ENCODE results near the gene LLGL2. TPM values are rescaled to one million over a fixed set of nuclear protein-coding genes. Genes with fewer than 3 reads are reported as not detected.

LLGL2 gene
- total RNA-seq, 2 donors from 2014 or later: 401 to 497 TPM

DNA sequence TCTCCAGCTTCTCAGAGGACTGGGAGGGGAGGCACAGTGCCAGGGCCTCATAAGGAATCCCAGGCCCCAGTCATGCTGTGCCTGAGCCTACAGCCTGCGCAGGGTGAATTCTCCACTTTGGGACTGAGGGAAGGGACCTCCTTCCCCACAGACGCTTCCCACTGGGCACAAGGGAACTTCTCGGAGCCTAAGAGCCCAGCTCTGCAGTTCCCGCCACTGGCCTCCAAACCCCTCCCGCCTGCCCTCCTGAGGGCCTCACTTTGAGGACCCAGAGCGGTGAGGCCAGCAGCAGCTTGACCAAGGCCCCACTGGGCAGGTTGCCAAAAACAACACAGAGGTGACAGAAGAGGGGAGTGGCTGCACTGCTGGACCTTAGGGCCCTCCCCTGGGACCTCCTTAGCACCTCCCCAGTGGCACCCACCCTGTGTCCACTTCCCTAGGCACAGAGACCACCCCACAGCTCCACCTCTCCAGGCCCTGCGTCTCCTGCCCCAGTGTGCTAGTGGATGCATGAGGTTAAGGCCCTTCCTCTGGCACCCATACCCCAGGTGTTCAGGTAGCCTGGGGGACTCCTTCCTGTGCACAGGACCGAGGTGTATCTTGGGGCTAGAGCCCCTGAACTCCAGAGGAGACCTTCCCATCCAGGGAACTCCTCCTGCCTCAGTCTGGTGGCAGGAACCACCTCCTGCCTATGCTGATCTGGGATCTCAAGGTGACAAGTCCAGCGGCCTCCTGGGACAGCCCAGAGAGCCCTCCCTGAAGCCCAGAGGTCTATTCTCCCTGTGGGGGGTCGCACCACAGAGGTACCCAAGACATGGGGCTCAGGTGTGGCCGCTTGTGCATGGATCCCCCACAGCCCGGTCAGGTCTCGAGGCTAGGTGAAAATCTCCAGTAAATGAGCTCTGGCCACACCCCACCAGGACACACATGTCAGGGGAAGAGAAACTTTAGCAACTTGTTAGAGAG, 13.6 kb upstream of the LLGL2 start:
- Histone ChIP-seq H3K9me3 (no peaks in the 10 kb centered on the region), H3K4me3 (no peak overlapping the region), H3K4me1 (peaks cover 13% of the 10 kb centered on the region), H3K9ac (ENCODE audit: low read depth in 2 of 2, low read length in 2 of 2) (peak overlapping the region in 1 of 2 donors; percentile 51), H3K27me3 (no peaks in the 10 kb centered on the region), H3K36me3 (no peaks in the 10 kb centered on the region), H3K27ac (peak overlapping the region; percentile 2)
- no peak for DNase-seq
- TF ChIP-seq, protein P1, sequence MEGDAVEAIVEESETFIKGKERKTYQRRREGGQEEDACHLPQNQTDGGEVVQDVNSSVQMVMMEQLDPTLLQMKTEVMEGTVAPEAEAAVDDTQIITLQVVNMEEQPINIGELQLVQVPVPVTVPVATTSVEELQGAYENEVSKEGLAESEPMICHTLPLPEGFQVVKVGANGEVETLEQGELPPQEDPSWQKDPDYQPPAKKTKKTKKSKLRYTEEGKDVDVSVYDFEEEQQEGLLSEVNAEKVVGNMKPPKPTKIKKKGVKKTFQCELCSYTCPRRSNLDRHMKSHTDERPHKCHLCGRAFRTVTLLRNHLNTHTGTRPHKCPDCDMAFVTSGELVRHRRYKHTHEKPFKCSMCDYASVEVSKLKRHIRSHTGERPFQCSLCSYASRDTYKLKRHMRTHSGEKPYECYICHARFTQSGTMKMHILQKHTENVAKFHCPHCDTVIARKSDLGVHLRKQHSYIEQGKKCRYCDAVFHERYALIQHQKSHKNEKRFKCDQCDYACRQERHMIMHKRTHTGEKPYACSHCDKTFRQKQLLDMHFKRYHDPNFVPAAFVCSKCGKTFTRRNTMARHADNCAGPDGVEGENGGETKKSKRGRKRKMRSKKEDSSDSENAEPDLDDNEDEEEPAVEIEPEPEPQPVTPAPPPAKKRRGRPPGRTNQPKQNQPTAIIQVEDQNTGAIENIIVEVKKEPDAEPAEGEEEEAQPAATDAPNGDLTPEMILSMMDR (IDR thresholded peaks at IDR 0.05): no peak
- intact Hi-C loops (cut with DNase I): loop anchor here (5.0 kb wide), 1 partner anchor 85 kb away; no protein-coding TSS in a partner anchor

DNA sequence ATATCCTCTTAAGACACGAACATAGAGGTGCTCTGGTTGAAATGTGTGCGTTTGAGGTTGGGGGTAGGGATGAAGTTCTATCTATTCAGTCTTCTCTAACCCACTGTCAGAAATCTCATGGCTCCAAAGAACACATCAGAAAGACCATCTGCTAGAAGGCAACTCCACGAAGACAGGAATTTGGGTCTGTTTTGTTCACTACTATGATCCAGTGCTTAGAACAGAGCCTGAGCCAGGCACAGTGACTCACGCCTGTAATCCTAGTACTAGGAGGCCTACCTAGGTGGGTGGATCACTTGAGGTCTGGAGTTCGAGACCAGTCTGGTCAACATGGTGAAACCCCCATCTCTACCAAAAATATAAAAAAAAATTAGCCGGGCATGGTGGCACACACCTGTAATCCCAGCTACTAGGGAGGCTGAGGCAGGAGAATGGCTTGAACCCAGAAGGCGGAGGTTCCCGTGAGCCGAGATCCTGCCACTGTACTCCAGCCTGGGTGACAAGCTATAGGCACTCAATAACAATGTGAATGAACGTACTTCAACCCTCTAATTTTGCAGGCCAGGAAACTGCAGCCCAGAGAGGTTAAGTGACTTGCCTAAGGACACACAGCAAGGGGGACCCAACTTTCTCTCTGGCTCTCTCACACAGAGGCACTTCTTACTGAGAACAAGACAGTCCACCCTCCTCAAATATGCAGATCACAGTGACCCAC, 12.4 kb upstream of the LLGL2 start:
- Histone ChIP-seq H3K27ac (peak overlapping the region; percentile 2), H3K9ac (ENCODE audit: low read depth in 2 of 2, low read length in 2 of 2) (peak overlapping the region in 1 of 2 donors; percentile 80), H3K36me3 (no peaks in the 10 kb centered on the region), H3K27me3 (no peaks in the 10 kb centered on the region), H3K4me3 (no peak overlapping the region), H3K9me3 (no peaks in the 10 kb centered on the region), H3K4me1 (peaks cover 21% of the 10 kb centered on the region)
- TF ChIP-seq, protein P1 (IDR thresholded peaks at IDR 0.05): no peak
- intact Hi-C loops (cut with DNase I): loop anchor here (5.0 kb wide), 1 partner anchor 86 kb away; no protein-coding TSS in a partner anchor
- no peak for DNase-seq

- H3K27me3 ChIP-seq: no peaks in the 10 kb centered on the region
- H3K4me3 ChIP-seq: no peak overlapping the region
- no peak overlapping the region for H3K27ac ChIP-seq
- no peaks in the 10 kb centered on the region for H3K9me3 ChIP-seq
- no peak for DNase-seq
- no peaks in the 10 kb centered on the region for H3K36me3 ChIP-seq
- intact Hi-C loops (cut with DNase I): loop anchor here (5.0 kb wide), 1 partner anchor 86 kb away; no protein-coding TSS in a partner anchor
- peaks cover 23% of the 10 kb centered on the region for H3K4me1 ChIP-seq
- peak overlapping the region; percentile 80 to 90 for H3K9ac ChIP-seq (ENCODE audit: low read depth in 2 of 2, low read length in 2 of 2)
- TF ChIP-seq, protein P1 (IDR thresholded peaks at IDR 0.05): no peak
Measured at GRCh38 chr17:75513641-75514000, 11.9 kb upstream of the LLGL2 start.

- H3K36me3 ChIP-seq: no peaks in the 10 kb centered on the region
- no peaks in the 10 kb centered on the region for H3K9me3 ChIP-seq
- TF ChIP-seq, protein P1 (IDR thresholded peaks at IDR 0.05): no peak
- no peak overlapping the region for H3K27ac ChIP-seq
- peak overlapping the region; percentile 94 for H3K4me3 ChIP-seq
- no peaks in the 10 kb centered on the region for H3K27me3 ChIP-seq
- H3K9ac ChIP-seq (ENCODE audit: low read depth in 2 of 2, low read length in 2 of 2): peak overlapping the region; percentile 80 to 90
- peaks cover 23% of the 10 kb centered on the region for H3K4me1 ChIP-seq
- intact Hi-C loops (cut with DNase I): loop anchor here (5.0 kb wide), 1 partner anchor 87 kb away; no protein-coding TSS in a partner anchor
- DNase-seq: no peak
Measured at GRCh38 chr17:75514299-75514918, 11.1 kb upstream of the LLGL2 start.

DNA sequence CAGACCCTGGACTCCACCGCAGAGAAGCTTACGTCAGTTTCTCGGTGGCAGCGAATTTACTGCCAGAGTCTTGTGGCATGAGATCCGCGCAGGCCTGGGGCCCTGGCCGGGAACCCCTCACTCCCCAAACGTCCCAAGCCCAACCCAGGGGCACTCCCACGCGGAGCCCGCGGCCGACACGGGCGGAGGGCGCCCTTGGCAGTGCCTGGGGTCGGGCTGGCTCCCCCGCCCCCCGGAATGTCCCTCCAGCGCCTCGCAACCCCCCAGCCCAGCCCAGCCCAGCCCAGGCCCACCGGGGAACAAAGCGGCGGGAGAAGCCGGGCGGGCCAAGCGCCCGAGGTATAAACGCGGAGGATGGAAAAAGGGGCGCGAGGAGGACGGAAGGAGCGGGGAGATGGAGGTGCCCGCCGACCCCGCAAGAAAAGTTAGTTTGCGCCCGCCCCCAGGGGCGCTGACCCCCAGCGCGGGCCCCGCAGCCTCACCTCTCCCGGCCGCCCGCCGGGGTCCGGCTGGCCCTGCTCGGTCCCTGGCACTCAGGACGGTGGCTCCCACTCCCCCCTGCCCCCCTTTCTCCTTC, 10.5 kb upstream of the LLGL2 start:
- DNase-seq: no peak
- Histone ChIP-seq H3K4me3 (peak overlapping the region; percentile 94), H3K27ac (peak overlapping the region; percentile 42), H3K9me3 (no peaks in the 10 kb centered on the region), H3K4me1 (peaks cover 23% of the 10 kb centered on the region), H3K27me3 (no peaks in the 10 kb centered on the region), H3K9ac (ENCODE audit: low read depth in 2 of 2, low read length in 2 of 2) (peak overlapping the region; percentile 80 to 90), H3K36me3 (no peaks in the 10 kb centered on the region)
- intact Hi-C loops (cut with DNase I): loop anchor here (5.0 kb wide), 1 partner anchor 88 kb away; no protein-coding TSS in a partner anchor
- TF ChIP-seq, protein P1 (IDR thresholded peaks at IDR 0.05): no peak
